Stimulated activated CD4-positive, alpha-beta T cell treated with anti-CD3 and anti-CD28 coated beads, TNF-alpha, amount 100 ng/mL, for 48 hours (primary cell): ENCODE results near the gene RTN4IP1.

ENCODE experiments used
- DNase-seq, 3 donors: peaks; one replicate each; pipeline ENCODE4 v3.0.0-alpha.2; 2020; ENCODE audit warnings: low read depth in 3 of 3

The RTN4IP1 gene

DNA sequence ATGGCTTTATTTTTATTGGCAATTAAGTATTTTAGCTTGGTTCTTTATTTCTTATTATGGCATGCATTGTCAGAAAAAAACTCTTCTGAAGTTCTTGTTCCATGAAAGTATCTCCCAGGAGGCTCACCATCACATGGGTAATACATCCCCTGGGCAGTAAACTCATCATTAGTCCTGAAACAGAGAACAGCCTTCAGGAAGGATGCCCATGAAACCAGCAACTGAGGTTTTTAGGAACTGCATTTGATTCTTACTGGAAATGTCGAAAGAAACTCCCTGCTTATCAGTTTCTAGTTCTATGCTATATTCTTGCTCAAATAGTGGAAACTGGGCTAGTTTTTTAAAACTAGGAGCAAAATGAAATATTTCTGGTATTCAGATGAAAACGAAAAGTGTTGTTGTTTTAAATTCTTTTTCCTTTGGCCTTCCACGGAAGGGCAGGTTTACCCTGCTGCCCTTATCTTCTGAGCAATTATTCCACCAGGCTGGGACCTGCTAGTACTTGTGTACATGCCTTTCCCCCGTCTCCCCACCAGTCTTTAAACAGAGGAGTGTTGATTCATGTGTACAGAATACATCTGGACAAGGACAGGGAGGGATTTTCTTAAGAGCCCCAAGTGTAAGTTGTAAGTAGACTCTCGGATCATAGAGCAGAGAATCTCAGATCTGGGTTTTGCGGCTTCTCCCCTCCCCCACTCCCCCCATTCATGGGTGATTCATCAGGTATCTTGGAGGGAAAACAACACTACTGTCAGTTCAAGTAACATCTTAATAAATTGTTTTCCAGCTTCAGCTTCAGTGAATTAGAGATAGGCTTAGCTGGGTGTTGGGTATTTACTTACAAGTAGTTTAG is 81.5 kb downstream of the RTN4IP1 start:
- DNase-seq = no peak

DNA sequence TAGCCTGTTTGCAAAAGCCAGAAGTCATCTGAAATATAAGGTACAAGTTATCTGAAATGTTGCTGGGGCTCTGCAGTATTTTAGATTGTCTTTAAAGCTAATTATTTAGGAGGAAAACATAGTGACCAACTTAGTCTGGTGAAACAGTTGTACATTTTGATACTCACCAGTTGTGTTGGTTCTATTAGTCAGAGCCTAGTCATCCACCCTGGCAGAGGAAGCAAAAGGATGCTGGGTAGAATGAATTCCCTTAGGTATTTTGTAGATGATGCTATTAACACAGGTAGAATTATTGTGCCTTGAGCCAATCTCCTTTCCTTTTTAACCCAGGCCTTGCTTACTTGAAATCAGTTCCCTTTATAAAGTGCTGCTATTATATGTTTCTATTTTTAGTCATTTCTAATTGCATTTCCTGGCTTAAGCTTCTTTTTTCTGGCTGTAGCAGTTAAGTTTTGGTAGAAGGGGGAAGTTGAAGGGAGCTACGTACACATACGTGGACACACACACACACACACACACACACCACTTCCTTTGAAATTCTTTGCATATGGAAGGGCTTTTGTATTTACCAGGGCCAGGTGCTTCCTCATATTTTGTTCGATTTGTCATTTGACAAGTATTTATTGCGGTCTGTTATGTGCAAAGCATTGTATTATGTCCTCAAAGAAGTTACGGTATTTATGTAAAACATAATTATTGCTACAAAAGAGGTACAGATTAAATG is 82.4 kb downstream of the RTN4IP1 start:
- DNase-seq = no peak

DNA sequence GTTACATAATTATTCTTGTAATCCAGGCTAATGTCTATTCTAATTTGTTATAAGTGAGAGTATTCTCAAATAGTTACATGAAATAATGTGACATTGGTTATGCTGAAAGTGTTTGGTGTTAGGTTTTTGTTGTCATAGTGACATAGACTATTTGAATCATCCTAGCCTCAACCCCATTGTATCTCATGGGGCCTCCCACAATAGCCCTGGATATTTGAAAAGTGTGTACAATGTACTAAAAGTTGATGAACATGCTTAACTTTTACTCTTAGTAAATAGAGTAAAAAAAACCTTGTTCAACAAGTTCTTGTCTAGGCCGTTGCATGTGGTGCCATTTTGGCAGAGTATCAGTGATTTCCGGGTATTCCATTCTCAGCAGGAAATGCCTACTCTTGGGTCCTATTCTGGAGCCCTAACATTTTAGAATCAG is 83.0 kb downstream of the RTN4IP1 start:
- DNase-seq = no peak

DNA sequence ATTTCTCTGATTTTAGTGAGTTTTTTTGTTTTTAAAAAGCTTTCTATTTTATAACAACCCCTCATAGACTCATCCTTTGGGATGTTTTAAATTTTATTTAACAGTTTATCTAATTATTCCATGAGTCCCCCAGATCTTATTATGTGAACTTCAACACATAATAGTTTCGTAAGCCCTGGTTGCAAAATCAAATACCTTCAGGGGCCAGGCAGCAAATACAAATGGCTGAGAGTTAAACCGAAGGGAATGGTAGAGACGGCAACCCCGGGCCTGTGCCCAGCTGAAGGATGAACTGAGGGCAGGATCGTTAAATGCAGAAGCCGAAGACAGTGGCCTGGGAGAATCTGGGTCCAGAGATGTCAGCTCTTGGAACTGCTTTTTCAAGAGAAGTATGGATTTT is 88.4 kb downstream of the RTN4IP1 start:
- no peak for DNase-seq

DNA sequence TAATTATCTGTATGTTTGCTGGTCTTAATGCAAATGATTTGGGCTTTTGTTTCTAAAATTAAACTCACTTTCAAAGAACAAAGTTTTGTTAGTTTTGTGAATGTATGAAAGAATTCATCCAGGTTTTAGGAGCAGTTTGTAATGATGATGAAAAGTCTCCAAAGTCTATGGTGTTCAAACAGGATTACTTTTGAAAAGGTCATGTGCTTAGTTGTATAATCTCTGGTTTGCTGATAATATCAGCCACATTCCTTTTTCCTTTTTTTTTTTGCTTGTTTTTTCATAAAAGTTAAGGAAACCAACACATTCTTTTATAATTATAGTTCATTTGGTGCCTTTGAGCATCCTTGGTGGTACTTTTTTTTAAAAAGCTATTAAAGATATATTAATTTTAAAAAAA is 88.9 kb downstream of the RTN4IP1 start:
- DNase-seq = no peak

DNA sequence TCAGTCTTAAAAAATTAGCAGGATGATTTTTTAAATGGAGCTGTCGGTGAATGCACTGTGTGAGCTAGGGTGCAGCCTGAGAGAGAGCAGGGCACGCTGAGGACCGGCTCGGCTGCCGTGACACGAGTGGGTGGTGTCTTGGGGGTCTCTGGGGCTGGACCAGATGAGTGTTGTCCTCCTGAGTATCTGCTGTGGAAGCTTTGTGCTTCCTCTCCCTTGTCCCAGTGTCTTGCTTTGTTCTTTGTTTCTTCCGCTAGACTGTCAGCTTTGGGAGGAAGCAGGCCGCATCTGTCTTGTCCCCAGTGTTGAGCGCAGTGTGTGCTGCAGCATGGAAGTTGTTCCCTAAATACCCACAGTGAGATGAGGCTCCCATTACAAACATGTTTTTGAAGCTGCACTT is 89.4 kb downstream of the RTN4IP1 start:
- DNase-seq = no peak

DNA sequence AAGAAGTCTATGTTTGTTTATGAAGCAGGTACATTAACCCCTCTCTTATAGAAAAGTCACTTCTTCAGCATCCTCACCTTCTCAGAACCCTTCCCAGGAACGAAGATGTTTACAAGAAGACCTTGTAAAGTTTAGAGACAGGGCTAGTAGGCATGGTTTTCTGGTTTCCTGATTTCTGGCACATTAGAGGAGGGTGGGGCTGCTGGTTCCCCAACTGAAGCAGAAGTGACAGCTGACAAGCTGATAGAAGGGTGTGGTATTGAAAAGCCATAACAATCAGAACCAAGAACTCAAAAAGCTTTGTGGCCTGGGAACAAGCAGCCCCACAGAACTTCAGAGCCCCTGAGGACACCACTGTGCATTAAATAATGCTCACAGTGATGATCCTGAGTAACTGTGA is 91.2 kb downstream of the RTN4IP1 start:
- no peak for DNase-seq

DNA sequence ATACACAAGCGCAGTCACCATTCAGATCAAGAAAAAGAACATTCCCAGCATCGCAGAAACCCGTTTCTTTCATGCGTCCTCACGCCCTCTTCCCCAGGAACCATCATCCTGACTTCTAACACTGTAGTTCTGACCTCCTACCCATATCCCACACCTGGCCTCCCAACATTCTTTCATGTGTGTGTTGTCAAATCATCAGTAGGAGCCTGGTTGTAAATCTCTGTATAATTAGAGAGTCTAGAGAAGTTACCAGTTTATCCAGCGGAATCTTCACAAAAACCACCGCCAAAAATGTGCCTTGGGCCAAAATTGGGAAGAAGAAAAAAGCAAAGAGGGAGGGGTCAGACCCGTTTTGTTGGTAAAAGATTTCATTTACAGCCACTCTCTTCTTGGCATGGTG is 91.6 kb downstream of the RTN4IP1 start:
- no peak for DNase-seq

DNA sequence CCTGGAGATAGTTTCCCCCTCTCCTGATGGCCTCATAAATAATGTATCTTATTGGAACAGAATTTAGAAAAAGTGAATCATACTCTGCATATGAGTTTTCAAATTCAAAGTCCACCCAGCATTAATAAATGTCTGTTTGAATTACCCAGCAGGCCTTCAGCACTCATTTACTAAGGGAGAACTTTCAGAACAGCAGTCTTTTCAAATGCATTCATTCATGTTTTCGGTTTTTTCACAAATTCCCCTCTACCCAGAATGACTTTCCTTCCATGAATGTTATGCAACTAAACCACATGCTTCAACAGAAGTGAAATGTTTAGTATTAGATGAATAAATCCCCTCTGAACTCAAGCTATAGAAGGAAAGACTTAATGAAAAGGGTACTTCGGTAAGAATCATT is 92.4 kb downstream of the RTN4IP1 start:
- no peak for DNase-seq

DNA sequence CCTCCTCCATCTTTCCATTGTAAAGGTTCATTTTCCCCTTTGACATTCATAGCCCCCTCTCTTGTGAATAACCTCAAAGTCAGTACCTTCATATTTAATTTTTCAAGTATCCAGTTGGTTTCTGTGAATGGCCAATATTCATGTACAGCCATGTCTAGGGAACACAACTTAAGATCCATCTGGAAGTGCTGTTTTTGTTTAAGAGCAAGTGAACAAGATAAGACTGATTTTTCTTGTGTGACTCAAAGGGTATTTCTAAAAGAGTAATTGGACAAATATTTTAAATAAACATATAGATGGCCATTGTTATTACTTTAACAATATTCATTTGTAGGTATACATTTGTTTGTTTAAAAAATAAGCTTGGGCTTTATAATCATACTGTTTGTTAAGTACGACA is 92.9 kb downstream of the RTN4IP1 start:
- no peak for DNase-seq

DNA sequence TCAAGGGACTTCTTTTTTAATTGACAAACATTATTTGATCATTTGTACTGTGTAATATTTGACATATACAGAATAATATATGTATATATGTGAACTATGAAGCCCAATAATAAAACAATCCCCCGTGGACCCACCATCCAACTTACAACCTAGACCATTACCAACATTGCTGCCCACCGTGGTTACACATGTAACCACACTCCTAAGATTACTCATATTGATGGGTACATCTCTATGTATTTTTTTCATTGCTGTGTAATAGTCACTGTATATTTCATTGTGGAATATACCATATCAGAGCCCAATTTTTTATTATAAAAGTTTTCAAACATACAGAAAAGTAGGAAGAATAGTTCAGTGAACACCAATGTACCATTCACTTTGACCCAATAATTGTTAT is 94.3 kb downstream of the RTN4IP1 start:
- no peak for DNase-seq

DNA sequence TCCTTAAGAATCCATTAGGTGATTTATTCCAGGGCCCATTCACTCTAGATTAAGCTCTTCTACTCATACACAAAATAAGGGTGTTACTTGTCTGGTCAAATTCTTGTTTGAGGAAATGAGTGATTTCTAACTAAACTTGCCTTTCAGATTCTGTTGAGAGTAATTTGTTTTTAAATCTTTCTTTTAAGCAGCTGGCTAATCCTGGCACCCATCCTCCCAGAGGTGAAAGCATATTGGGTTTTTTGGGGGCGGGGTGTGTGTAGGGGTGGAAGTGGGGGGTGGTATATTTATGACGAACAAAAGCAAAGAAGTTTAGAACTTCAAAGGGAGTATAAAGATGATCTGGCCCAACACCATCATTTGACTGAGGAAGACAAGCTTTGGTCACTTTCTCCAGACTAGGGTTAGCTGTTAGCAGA is 94.7 kb downstream of the RTN4IP1 start:
- peak in 1 of 3 donors; percentile 76 for DNase-seq

DNA sequence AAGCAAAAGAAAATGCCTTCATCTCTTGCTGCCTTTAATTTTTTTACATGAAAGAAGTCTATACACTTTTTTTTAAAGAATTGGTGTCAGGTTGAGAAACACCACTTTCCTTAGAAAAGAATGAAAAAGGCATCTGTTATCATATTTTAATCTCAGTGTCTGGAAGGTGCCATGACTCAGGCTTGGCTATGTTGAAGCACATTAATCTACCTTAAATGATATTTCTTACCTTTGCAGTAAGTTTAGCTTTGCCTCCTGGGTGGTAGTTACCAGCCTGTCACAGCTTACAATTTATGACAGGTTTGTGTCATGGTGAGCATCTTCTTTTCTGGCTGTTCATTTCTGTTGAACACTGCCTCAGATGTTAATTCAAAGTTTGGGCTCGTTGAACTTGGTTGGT is 95.3 kb downstream of the RTN4IP1 start:
- no peak for DNase-seq

DNA sequence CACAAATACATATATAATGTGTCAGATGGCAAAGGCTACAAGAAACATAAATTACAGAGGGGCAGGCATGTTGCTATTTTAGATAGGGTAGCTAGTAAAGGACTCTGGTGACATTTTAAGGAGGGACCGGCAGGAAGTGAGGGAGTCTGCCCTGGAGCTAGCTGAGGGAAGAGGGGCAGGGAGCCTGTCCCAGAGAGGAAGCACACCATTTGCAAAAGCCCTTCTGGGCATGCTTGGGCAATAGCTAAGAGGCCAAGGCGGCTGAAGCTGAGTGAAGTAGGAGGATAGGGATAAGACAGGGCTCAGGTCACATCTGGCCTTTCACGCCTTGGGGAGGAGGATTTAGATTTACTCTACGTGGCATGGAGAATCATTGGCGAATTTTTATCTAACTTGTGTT is 96.2 kb downstream of the RTN4IP1 start:
- no peak for DNase-seq

DNA sequence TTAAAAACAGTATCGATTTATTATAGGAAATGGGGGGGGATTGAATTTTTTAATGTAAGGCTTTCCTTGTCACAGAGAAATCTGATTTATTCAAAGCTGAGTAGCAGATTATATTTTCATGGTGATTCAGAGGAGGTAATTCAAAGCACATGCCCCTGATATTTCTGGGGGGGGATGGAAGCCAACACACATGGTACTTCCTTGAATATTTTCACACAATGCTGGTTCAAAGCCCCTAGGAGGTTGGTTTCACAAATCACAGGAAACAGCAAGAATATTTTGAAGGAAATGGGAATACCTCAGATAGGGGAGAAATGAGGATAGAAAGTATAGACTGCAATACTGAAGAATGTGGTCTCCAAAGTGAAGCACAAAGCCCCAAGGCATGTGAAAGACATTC is 98.8 kb downstream of the RTN4IP1 start:
- no peak for DNase-seq

DNA sequence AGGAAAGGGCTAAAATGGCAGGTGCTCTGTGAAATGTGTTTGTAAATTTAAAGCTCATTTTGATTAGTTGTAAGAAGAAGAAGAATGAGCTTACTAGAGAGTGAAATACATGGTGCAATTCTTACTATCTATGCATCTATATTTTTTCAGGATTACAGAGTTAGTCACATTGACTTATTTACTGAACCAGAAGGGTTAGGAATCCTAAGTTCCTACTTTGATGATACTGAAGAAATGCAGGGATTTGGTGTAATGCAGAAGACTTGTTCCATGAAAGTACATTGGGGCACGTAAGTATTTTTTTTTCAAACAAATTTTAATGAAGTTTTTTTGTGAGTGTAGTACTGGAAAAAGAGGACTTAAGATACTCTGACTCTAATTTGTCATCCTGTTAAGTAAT is 99.3 kb downstream of the RTN4IP1 start:
- DNase-seq = no peak

DNA sequence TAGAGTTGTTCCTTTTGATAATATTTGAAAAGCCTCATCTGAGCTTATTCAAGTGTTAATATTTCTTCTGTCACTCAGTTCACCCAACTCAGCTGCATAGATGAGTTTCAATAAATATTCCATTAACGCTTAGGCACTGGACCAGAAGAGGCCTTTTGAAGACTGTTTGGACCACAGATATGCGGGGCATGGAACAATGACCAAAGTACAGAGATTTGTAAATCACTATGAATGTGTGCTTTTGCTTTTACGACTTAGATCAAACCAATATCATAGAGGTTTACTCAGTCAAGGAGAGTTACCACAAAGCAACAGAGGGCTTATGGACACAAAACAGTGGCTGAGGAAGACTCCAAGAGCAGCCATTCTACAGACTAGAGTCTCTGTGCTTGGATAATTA is 99.9 kb downstream of the RTN4IP1 start:
- no peak for DNase-seq

DNA sequence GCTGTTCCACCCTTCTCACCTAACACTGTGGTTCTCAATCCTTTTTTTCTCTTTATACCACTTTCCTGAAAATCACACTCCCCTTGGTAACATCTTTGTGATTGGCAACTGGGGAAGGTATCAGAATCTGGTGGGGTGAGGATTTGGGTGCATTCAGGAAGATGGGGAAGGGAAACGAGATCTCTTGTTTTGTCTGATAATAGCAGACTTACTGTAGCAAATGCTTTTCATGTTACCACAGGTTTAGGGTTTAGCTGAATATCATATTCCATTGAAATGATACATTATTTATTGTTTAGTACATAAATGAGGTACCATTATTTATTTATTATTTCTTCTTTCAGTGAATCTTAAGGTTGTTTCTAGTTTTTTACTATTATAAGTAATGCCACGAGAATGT is 100.8 kb downstream of the RTN4IP1 start:
- DNase-seq = no peak

DNA sequence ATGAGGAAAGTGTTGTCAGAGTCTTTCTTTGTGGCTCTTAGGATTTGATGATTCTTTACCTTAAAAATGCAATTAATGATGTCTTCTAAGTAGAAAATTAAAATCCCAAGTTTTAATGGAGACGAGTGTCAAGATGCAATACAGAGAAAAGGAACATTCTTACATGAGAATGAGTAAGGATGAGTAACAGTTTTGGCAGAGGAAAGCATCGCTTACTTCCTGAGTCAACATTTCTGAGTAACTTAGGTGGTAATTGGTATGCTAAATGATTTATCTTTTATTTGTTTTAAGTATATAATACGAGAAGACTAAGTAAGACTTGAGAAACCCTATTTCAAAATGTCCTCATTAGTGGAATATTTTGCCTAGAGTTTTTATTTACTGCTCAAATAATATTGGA is 101.3 kb downstream of the RTN4IP1 start:
- no peak for DNase-seq

DNA sequence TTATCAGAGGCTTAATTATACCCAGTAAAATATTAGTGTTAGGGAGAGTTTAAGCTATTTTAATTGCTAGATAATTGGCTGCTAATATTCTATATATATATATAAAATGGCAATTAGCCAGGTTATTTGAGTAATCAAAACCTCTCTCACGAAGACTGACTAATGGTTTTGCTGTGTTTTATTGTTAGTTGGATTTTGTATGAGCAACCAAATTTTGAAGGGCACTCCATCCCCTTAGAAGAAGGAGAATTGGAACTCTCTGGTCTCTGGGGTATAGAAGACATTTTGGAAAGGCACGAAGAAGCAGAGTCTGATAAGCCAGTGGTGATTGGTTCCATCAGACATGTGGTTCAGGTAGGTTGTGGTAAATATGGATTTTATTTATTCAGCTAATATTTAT is 102.2 kb downstream of the RTN4IP1 start:
- no peak for DNase-seq

DNA sequence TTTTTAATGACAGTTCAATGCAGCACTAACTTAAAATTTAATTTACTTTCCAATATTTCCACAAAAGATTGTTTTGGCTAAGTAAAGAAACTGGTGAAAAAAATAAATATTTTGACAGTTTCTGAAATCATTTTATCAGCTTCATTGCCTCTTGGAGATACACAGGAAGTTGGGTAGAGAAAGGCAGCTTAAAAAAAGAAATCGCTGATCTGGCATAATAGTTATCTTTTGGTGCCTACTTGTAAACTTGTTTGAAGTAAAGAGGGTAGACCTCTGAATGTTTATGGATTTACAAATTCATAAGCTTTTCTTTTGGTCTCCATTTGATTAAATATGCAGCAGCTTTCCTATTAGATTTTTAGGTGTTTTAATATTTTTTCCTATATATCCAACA is 103.4 kb downstream of the RTN4IP1 start:
- no peak for DNase-seq

DNA sequence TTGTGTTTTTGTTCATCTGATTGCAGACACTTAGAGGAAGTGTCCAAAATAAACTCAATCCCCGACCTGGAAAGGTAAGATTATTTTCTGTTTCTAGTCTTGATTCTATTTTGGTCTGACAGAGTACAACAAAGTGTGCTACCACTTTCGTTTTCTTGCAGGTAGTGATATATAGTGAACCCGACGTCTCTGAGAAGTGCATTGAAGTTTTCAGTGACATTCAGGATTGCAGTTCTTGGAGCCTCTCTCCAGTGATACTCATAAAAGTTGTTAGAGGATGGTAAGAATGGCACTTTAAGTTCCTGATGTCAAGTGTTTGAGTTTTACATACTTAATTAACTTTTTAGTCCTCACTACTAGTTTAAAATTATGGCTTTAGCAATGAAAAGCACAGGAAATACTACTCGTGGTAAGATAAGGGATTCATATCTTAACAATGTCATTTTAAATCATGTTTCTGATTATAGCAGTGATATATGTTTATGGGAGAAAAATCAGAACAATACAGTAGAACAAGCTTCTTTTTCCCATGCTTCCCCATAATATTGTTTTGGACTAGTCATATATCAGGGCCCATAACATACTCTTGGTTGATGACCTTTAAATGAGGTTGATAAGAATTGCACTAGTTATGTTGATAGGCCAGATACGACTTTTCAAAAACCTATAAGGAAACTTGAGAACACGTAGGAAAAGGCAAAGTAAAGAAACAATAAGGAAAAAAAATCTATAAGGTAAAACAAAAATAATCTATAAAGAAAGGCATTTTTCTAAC is 104.0 kb downstream of the RTN4IP1 start:
- DNase-seq = no peak
